Raji (cell line): ENCODE results near the gene GHRHR.

Source experiments
- POLR2A ChIP-seq: IDR thresholded peaks from 2 replicates; pipeline ENCODE4 v1.6.1; 2011; ENCODE audit warnings: low read depth, low read length, control low read depth; ENCODE audit not compliant: insufficient read depth

Gene GHRHR

DNA sequence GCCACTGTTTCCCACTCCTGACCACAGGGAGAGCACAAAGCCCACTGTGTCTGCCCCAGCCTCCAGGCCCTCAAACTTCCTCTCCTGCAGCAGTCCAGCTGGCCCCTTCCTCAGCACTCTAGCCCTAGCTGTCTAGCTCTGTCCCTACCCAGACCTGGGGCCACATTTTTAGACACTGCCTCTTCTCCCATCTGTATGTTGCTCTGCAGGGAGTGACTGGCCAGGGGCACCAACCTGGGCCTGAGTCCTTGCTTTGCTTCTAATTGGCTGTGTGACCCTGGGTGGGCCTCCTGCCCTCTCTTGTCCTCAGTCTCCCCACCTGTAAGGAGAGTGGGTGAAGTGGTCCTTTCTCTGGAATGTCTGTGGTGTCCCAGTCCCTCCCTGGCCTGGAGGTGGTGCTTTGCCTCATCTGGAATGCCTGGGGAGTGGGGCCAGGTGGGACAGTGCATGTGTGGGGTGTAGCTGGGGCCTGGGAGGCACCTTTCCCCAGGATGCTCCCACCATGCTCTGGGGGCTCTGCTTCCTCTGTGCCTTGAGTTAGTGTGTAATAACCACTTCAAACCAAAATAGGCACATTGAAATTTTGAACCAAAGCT, 27.0 kb upstream of the GHRHR start:
- no peak for TF ChIP-seq POLR2A

DNA sequence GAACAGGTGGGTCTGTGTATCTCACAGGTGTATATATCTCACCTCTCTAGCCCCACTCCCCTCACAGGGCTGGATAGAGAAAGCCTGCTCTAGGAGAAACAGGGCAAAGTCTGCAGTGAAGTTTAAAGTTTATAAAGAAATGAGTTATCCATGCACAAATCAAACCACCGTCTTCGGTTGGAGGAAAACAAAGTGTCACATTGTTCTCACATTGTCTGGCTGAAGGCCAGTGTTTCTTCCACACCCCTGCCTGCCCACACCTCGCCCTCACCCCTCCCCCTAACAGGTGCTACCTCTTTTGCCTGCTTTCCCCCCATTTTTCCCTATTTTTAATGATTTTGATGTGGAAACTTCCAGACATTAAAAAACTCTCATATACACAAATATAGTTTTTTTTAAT, 26.3 kb upstream of the GHRHR start:
- TF ChIP-seq POLR2A = no peak

DNA sequence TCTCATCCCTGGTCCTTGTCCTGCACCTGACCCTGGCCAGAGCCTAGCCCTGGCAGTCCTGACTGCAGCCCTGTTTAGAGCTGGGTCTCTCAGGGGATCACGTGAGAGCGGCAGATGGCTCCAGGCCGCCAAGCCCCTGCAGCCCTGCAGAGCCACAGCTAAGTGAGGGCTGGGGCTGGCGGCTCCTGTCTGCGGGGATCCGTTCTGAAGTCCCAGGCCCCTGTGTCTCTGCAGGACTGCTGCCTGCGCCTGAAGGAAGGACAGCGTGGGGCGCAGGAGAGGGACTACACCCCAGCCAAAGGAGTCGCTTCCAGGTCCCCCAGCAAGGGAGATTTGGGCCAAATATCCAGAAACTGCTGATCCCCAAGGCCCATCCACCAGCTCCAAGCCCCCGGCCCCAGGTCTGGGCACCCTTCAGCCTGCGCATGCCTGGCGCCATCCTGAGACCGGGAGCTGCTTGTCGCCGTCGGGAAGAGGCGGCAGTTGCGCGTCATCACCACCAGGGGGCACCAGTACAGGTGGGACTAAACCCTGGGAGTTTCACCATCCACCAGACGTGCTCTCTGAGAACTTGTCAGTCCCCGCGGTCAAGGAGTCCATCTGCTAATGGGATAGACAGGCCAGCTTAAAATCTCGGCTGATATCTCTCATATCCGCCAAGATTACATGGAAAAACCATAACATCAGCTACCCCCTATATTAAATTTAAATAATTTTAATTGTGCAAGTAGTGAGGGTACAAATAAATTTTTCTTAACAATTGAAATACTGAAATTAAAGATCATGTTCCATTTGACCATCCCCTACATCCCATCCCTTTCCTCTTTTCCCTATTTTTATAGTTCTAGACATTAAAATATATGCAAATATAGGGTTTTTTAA, 25.1 kb upstream of the GHRHR start:
- TF ChIP-seq POLR2A = no peak

DNA sequence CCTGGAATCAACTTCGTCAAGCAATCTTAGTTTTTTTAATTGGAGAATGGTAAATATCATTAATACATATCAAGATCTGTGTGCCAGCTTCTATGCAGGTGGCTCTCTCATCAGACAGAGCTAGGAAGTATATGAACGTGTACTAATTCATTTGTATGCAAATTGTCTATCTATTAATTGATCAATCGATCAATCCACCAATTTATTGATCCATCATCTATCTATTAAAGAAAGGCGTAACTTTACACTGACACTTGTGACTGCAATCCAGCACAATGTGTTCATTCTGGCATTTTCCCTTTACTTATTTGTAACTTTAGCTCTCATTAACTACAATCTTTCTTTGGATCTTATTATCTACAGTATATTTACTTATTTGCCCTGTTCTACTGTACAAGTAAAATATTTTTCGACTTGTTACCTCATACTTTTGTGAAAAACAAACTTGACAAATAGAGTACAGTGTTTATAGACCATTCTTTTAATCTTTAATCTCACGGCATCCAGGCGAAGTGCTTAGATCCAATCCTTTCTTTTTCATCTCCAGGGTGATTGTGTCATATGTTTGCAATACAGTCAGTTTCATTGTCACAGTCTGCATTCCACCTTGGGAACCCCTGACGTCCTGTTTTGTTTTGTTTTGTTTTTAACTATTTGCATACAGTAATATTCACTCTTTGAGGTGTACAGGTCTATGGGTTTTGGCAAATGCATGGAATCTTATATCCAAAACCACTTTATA, 22.0 kb upstream of the GHRHR start:
- no peak for TF ChIP-seq POLR2A

DNA sequence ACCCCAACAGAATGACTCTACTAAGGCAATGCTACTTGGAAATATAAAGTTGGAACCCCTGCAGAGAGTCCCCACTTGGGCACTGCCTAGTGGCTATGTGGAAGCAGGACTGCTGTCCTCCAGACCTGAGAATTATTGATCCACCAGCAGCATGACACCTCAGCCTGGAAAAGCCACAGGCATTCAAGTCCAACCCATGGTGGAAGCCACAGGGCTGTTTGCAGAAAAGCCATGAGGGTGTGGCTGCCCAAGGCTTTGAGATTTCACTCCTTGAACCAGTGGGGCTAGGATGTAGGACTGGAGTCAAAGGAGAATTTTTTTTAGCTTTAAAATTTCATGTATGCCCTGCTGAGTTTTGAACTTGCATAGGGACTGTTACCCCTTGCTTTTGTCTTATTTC, 13.6 kb upstream of the GHRHR start:
- TF ChIP-seq POLR2A = no peak

DNA sequence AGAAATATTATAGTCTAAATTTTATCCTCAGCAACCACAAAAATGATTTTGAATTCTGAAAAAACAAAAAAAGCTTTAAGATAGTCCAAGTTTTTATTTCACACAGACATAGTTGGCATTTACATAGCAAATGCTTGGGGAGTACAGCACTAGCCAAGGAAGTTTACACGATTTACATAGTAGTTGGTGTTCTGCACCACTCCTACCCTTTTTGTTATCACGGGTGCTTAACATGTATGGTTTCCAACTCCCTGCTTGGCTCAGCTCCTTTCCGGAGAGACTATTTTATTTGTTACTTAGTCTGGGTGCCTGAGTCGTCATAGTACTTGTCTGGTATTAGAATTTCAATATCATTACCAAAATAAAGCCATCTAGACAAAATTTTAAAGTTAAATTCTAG, 8.8 kb upstream of the GHRHR start:
- TF ChIP-seq POLR2A = no peak

DNA sequence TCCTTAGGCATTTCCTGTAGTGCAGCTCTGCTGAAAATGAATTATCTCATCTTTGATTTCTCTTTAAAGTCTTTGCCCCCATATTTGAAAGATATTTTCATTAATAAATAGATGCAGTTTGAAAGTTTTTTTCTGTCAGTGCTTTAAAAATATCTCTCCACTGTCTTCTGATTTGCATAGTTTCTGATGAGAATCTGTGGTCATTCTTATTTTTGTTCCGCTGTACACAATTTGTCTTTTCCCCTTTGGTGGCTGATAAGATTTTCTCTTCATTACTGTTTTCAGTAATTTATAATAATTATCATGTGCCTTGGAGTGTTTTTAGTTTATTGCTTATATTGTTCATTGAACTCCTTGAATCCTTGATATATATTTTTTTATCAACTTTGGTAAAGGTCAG, 7.0 kb upstream of the GHRHR start:
- TF ChIP-seq POLR2A = no peak

DNA sequence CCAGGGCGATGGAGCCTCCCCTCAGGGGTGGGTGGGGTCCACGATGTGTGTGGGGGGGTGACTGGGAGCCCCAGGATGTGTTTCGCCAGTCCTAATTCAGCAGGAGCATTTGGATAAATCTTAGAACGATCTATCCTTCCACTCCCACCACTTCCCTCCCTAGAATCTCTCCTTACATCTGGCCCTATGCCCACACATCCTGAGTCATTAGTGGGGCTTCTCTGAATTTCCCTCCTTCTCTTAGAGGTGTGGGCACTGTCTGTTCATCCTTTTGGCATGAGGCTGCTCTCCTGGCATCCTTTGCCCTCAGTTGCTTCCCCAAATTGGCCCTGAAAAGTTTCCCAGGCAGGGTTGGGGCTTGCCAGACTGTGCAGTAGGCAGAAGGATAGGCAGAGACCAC, 1.6 kb downstream of the GHRHR start:
- TF ChIP-seq POLR2A = no peak

DNA sequence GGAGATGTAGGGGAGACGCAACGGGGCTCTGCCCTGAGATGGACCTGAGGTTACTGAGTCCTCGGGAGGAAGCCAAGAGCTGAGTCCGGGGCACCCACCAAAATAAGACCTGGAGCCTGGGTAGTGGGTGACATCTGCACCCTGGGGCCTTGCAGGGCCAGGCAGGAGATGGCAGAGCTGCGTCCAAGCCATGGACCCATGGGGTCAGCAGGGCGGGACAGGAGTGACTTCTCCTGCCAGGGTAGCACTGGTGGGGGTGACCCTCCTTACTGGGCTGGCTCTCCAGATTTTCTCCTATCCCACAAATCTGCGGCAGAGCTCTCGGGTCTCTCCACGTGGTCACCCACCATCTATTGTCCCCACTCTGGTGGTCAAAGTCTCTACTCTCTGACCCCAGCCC, 2.1 kb downstream of the GHRHR start:
- TF ChIP-seq POLR2A = no peak

DNA sequence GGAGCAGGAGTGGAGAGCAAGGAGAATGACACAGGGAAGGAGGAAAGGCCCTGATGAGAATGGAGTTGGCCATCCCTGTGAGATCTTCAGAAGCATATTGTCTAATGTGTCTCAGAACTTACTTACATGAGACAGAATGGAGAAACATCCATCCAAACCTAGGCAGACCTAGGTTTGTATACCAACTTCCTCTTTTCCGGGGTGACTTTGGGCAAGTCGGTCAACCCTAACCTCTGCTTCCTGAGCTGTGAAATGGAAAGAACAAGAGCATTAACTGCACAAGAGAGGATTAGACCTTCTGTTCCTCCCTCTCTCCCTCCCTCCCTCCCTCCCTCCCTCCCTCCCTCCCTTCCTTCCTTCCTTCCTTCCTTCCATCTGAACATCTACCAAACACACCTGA, 4.5 kb downstream of the GHRHR start:
- no peak for TF ChIP-seq POLR2A

DNA sequence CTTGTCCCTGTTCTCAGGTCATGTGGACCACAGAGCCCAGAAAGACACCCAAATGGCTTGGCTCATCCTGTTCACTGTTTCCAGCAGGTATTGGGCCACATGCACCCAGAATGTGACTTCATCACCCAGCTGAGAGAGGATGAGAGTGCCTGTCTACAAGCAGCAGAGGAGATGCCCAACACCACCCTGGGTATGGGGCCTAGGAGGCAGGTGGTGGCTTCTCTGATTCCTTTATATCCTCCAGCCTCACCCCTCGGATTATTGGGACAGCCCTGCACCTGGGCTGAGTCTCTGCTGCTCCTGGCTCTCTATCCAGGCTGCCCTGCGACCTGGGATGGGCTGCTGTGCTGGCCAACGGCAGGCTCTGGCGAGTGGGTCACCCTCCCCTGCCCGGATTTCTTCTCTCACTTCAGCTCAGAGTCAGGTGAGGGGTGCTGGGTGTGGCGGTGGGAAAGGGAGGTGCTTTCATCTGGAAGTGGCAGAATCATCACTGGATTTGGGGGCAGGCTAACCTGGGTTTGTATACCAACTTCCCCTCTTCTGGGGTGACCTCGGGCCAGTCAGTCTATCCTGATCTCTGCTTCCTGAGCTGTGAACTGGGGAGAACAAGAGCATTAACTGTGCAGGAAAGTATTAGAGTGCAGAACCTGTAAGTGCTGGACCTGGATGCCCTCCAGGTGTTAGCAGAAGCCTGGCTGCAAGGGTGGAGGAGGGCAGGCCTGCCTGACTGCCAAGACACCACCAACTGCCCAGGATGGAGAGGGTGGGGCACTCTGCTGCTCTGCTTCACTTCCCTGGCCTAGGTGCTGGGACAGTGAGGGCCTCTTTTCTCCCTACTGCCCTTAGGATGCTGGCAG, 5.2 kb downstream of the GHRHR start:
- no peak for TF ChIP-seq POLR2A

DNA sequence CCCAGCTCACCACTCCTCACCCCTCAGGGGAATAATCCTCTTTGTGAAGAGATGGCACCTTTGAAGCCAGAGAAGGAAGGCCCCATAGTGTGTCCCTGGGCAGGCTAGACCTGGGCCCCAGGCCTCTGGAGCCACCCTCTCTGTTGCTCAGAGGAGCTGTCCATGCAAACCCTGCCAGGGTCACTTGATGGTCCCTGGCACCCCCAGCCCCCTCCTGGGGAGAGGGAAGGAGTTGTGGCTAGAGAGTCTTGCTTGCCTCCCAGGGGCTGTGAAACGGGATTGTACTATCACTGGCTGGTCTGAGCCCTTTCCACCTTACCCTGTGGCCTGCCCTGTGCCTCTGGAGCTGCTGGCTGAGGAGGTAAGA, 5.8 kb downstream of the GHRHR start:
- no peak for TF ChIP-seq POLR2A

DNA sequence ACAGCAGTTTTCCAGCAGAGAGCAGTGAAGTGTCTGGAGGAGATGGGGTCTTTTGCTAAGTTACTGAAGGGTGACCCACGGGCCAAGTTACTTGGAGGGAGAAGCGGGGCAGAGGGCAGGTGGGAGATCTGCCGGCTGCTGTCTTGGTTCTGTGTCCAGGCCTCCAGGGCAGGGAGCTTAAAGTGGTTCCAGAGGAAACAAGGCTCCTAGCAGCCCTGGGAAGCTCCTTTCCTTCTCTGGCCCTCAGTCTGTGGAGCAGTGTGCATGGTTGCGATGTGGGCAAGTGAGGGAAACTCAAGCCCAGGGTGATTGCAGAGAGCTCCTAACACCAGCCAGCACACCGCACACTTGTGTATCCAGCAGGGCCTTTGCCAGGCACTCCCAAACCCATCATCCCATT, 6.3 kb downstream of the GHRHR start:
- TF ChIP-seq POLR2A = no peak

DNA sequence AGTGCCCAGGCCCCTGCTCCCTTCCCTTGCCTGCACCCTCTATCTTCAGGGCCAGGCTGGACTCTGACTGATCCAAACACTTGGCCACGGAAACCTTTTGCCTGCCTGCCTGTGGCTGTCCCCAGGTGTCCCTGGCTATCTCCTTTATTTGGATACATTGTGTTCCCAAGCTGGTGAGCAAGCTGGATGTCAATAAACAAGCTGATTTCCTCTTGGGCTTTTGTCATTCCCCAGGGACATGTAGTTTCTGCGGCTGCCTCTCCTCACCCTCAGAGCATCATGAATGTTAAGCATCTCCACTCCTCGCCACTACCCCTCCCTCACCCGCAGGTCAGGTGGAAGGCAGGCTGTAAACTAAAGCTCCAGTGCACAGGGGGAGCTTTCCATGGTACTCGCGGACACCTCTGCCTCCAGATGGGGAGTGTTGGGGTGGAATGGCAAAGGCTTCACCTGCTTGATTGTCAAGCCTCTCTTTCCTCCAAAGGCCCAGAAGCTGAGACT, 6.9 kb downstream of the GHRHR start:
- TF ChIP-seq POLR2A = no peak

DNA sequence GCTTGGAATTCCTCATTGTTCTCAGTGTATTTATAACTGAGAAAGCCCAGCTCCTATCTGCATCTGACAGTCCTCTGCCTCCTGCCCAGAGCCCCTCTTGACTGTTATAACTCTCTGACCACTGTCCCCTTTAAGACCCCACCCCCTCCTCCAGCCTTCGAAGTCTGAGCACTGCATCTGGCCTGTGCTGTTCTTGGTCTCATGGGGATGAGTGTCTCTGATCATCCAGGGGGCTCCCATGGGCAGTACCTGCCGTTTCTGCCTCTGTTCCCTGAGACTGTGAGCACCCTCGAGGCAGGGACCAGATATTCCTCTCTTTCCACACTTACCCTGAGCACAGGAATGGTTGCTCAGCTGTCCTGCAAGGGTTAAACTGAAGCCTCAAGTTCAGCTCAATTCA, 7.7 kb downstream of the GHRHR start:
- no peak for TF ChIP-seq POLR2A
